Endothelial cell of umbilical vein (primary cell): Measurements from ENCODE around the gene TRIM2. TPM values are rescaled to one million over a fixed set of nuclear protein-coding genes. Genes with fewer than 3 reads are reported as not detected.

Experiments
- BruUV-seq: library from RNA; stranded (reverse); fragments of 400-500 nt; replicated peaks from 2 replicates; lab custom pipeline; 2021; lab: Mats Ljungman, UMichigan
- CTCF ChIA-PET: fragments of 300-600, 350-600 bp; sonication (Branson Sonifier 250); formaldehyde crosslinking; loops from one replicate; lab custom pipeline; 2021; ENCODE audit warnings: antibody characterized with exemption, inconsistent platforms; lab: Charles Lee
- POLR2A ChIA-PET: fragments of 300-600, 350-600 bp; sonication (Branson Sonifier 250); formaldehyde crosslinking; loops from one replicate; lab custom pipeline; 2021; ENCODE audit warnings: antibody characterized with exemption, inconsistent platforms; lab: Charles Lee
- DNase-seq: peaks from one replicate; pipeline ENCODE4 v3.0.0-alpha.2; 2011; ENCODE audit warnings: low read depth, low spot score
- FAIRE-seq: peaks from 2 replicates; lab custom pipeline; 2011; peaks lifted over from hg19 to GRCh38; lab: Jason Lieb, UNC
- H2AFZ ChIP-seq: 2 replicates; pipeline ENCODE4 v1.6.0; 2012; ENCODE audit warnings: low read depth, low read length, control low read depth, inconsistent platforms
- H3K27ac ChIP-seq: 2 replicates; pipeline ENCODE4 v1.5.1; 2011; ENCODE audit warnings: low read depth, mild to moderate bottlenecking, control low read depth, low read length, moderate library complexity; ENCODE audit not compliant: insufficient read depth
- H3K27me3 ChIP-seq, 2 experiments: 2 replicates each; pipeline versions ENCODE4 v1.6.0 to v1.6.1; 2011; ENCODE audit warnings: low read length in 2 of 2, mixed read lengths in 1 of 2; ENCODE audit not compliant: control insufficient read depth in 2 of 2, insufficient read depth in 2 of 2
- H3K36me3 ChIP-seq, 2 experiments: 2 replicates in 1 of 2; 3 replicates in 1 of 2; pipeline ENCODE4 v1.5.1; 2011; ENCODE audit warnings: low read length in 2 of 2, mild to moderate bottlenecking in 1 of 2, moderate library complexity in 1 of 2; ENCODE audit not compliant: control insufficient read depth in 2 of 2, insufficient read depth in 2 of 2; ENCODE audit errors: extremely low read depth in 1 of 2
- H3K4me1 ChIP-seq: 3 replicates; pipeline ENCODE4 v1.5.1; 2011; ENCODE audit warnings: mild to moderate bottlenecking, low read length; ENCODE audit not compliant: control insufficient read depth, insufficient read depth; ENCODE audit errors: extremely low read depth
- H3K4me2 ChIP-seq: 2 replicates; pipeline ENCODE4 v1.6.1; 2011; ENCODE audit warnings: low read length, control low read depth, mixed read lengths; ENCODE audit not compliant: insufficient read depth
- H3K4me3 ChIP-seq, 3 experiments: fragments of 200-600 bp in 1 of 3; sonication (generic), shearing (Covaris generic) in 1 of 3; replicated peaks in 1 of 3; 2 replicates each; pipeline ENCODE4 v1.5.1; 2011 to 2016; ENCODE audit warnings: control low read depth in 3 of 3, low read length in 3 of 3, mild to moderate bottlenecking in 2 of 3, inconsistent platforms in 1 of 3, low read depth in 1 of 3, moderate library complexity in 1 of 3; ENCODE audit not compliant: insufficient read depth in 1 of 3
- H3K79me2 ChIP-seq: 2 replicates; pipeline ENCODE4 v1.6.0; 2012; ENCODE audit warnings: low read length, inconsistent platforms; ENCODE audit not compliant: control insufficient read depth, insufficient read depth
- H3K9ac ChIP-seq: replicated peaks from 2 replicates; pipeline ENCODE3; 2011; ENCODE audit warnings: low read length, control low read depth; ENCODE audit not compliant: insufficient read depth; ENCODE audit errors: extremely low read depth
- H3K9me1 ChIP-seq: replicated peaks from 3 replicates; pipeline ENCODE4 v1.6.0; 2011; ENCODE audit warnings: mild to moderate bottlenecking, low read length; ENCODE audit not compliant: control insufficient read depth, insufficient read depth; ENCODE audit errors: extremely low read depth
- H3K9me3 ChIP-seq: replicated peaks from 2 replicates; pipeline ENCODE4 v1.5.1; 2012; ENCODE audit warnings: low read length, inconsistent platforms; ENCODE audit not compliant: control insufficient read depth, insufficient read depth
- H4K20me1 ChIP-seq: replicated peaks from 2 replicates; pipeline ENCODE3; 2011; ENCODE audit warnings: mild to moderate bottlenecking, low read length; ENCODE audit not compliant: control insufficient read depth, insufficient read depth; ENCODE audit errors: extremely low read depth
- CTCF ChIP-seq, 2 donors: IDR thresholded peaks; 1 replicate in 1 of 2; 2 replicates in 1 of 2; pipeline ENCODE4 v1.5.1; 2011; ENCODE audit warnings: low read length in 2 of 2, mild to moderate bottlenecking in 2 of 2, moderate library complexity in 2 of 2, control low read depth in 1 of 2, inconsistent platforms in 1 of 2, low read depth in 1 of 2; ENCODE audit not compliant: insufficient read depth in 1 of 2; ENCODE audit errors: extremely low read depth in 1 of 2
- EZH2 ChIP-seq: IDR thresholded peaks from 2 replicates; pipeline ENCODE4 v1.6.1; 2012; ENCODE audit warnings: borderline replicate concordance, low read depth, mild to moderate bottlenecking, moderate library complexity, low read length, inconsistent platforms; ENCODE audit not compliant: severe bottlenecking
- FOS ChIP-seq: IDR thresholded peaks from 2 replicates; pipeline ENCODE4 v1.6.1; 2011; ENCODE audit warnings: mild to moderate bottlenecking, low read length, moderate library complexity, borderline replicate concordance; ENCODE audit not compliant: insufficient read depth
- GATA2 ChIP-seq: IDR thresholded peaks from 2 replicates; pipeline ENCODE4 v1.7.0; 2011; ENCODE audit warnings: low read depth, mild to moderate bottlenecking, moderate library complexity, mixed read lengths, low read length; ENCODE audit not compliant: insufficient read length, insufficient read depth
- JUN ChIP-seq: IDR thresholded peaks from 2 replicates; pipeline ENCODE4 v1.6.1; 2011; ENCODE audit warnings: borderline replicate concordance, low read depth; ENCODE audit not compliant: insufficient read length, insufficient read depth
- MAX ChIP-seq: IDR thresholded peaks from 2 replicates; pipeline ENCODE4 v1.6.1; 2011; ENCODE audit not compliant: insufficient read depth, insufficient read length
- MYC ChIP-seq: IDR thresholded peaks from one replicate; pipeline ENCODE4 v1.6.1; 2011; ENCODE audit warnings: mild to moderate bottlenecking, low read depth, low read length
- POLR2A ChIP-seq: IDR thresholded peaks from 2 replicates; pipeline ENCODE4 v1.6.1; 2012; ENCODE audit warnings: low read depth, mild to moderate bottlenecking, control low read depth, low read length
- POLR2AphosphoS5 ChIP-seq: IDR thresholded peaks from 2 replicates; pipeline ENCODE4 v1.6.1; 2012; ENCODE audit warnings: low read depth, mild to moderate bottlenecking, control low read depth, low read length, moderate library complexity; ENCODE audit not compliant: insufficient read depth
- dilution Hi-C: fragments of 300-500 bp; cut with MboI; formaldehyde crosslinking; loops from one replicate; pipeline ENCODE4 v1.15.0; 2019; ENCODE audit warnings: low sequenced_read_pairs; ENCODE audit not compliant: extremely low pct_ligation_motif_present
- intact Hi-C: fragments of 100-400 bp; cut with micrococcal nuclease; formaldehyde crosslinking; loops from one replicate; pipeline ENCODE4 v1.10.0; 2022
- polyA plus RNA-seq, 4 experiments: library from polyadenylated mRNA; depleted of rRNA in 3 of 4; stranded (reverse) in 3 of 4; unstranded in 1 of 4; fragments of >200 nt; gene quantifications; 2 replicates each; pipeline versions ENCODE4 v1.2.1 to v1.2.3, GENCODE V29; 2011 to 2012; ENCODE audit warnings: missing spikeins in 1 of 4
- total RNA-seq: library from RNA; stranded (reverse); gene quantifications from 2 replicates; pipeline ENCODE4 v1.2.3, GENCODE V29; 2021

The TRIM2 gene
- total and polyA plus RNA-seq, 2 donors (not counting 3 experiments of a cell fraction or from before 2014, with no cell fraction given), result 6.8 to 19.7 TPM

- BruUV-seq, result no TSS peak
Observed at GRCh38 chr4:153257991-153258390, 53.7 kb downstream of the TRIM2 start.

More at GRCh38 chr4:153257991-153258390, 53.7 kb downstream of the TRIM2 start:
- Histone ChIP-seq H2AFZ (no peak overlapping the region), H3K9ac (no peak overlapping the region), H3K4me3 (no peak overlapping the region), H3K9me1 (no peaks in the 10 kb centered on the region), H3K36me3 (no peaks in the 10 kb centered on the region), H3K27me3 (no peaks in the 10 kb centered on the region), H4K20me1 (no peaks in the 10 kb centered on the region), H3K9me3 (no peaks in the 10 kb centered on the region), H3K27ac (no peak overlapping the region), H3K79me2 (no peaks in the 10 kb centered on the region), H3K4me2 (no peak overlapping the region), H3K4me1 (peaks cover 3% of the 10 kb centered on the region)
- no peak for DNase-seq
- dilution Hi-C loops, result no loop called here
- ChIA-PET CTCF (interaction anchor here (2.0 to 2.6 kb wide), 4 partner anchors 9 to 115 kb away, joined by 6 to 10 read pairs (median 8); no protein-coding TSS in a partner anchor), POLR2A (no interaction called here)
- intact Hi-C loops, result no loop called here
- FAIRE-seq, result no peak
- TF ChIP-seq POLR2A (no peak), GATA2 (no peak), FOS (no peak), CTCF (IDR thresholded peaks at IDR 0.05; ENCODE audit: extremely low read depth in 1 of 2, insufficient read depth in 1 of 2, low read depth in 1 of 2, low read length in 2 of 2) (no peak), MAX (no peak), POLR2AphosphoS5 (no peak), MYC (no peak), EZH2 (no peak), JUN (no peak)
